T1000 (cell line): ENCODE data around the gene BANF1.

ENCODE experiments used
- DNase-seq: peaks from one replicate; lab custom pipeline; 2025; ENCODE audit warnings: mixed read lengths; lab: John Stamatoyannopoulos, UW

The BANF1 gene, protein sequence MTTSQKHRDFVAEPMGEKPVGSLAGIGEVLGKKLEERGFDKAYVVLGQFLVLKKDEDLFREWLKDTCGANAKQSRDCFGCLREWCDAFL

DNA sequence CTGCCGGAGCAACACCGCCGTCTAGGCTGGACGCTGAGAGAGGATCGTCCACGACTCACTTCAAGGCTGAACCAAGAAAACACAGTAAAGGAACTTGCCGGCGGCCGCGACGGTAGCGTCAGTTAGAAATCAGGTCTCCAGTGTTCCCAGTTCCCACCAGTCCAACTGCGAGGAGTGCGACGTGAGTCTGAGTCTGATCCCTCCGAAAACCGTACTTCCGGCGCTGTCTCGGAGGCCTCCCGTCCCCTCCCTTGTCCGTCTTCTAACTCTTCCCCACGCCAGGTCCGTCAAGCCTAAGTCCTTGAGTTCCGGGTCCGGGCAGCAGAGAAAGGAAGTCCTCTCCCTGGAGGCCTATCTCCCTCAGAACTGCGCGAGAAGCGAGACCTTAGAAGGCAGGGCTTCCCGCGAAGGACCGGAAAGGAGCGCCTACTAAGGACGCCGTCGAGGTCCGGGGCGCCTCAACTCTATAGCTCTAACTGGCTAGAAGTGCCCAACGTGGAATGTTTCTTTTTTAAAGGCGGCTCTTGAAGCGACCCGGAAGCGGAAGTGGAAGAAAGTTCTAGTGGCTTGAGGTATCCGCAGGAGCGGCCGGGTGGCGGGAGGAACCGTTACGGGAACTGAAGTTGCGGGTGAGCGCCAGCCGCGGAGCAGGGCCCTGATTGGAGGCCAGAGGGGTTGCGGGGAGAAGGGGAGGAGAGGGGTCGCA is at the start of gene BANF1, which contains the start of gene EIF1AD:
Gene BANF1, plus strand, starts transcription at position 562 of the 706 bp plus-strand sequence. CDS start 748 bp downstream, outside the sequence.
Gene EIF1AD, minus strand, starts transcription at position 216 of the 706 bp plus-strand sequence. CDS start 1,768 bp downstream, outside the sequence.
- DNase-seq = peak; percentile 96

DNA sequence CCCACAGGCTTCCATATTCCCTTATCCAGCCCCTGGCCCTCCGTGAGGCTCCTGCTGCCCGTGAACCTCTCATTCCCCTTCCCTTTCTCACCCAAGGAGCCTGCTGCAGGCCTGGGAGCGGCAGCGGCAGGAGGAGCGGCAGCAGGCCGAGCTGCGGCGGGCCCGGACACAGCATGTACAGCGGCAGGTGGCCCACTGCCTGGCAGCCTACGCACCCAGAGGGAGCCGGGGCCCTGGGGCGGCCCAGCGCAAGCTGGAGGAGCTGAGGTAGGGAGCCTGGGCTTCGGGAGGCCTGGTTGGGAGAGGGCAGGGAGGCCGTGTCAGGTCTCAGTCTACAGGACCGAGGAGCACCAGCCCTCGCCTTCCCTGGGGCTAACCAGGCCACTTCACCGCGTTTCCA is 48.8 kb upstream of the BANF1 start:
- DNase-seq = no peak

DNA sequence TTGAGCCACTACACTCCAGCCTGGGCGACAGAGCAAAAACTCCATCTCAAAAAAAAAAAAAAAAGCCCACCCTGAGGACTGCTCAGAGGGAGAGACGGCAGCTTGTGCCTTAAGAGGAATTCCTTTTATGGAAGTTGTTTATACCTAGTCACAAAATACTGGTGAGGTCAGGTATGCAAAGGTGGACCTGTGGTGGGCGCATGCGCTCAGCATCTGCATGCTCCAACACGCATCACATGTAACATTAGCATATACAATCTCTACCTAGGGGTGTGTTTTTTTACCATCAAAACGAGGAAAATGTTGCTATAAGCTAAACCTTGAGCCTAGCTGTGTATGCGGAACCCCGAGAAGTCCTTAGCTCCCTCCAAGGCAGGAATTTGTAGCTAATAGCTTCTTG is 47.5 kb upstream of the BANF1 start:
- DNase-seq = no peak

DNA sequence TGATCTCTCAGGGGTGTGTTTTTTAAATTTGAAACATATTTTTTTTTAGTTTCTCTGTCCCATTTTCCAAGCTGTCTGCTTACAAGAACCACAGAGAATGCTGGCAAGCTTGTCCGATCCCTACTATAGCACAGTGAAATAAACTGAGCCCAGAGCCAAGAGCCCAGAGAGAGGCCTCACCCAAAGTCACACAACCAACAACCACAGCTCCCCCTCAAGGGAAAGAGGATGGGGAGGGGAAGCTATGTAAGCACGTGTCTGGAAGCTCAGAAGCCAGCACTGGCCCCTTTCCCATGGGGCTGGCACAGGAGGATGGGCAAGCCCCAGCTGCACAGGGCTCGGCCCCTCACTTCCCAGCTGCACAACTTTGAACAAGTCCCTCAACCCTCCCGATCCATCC is 44.0 kb upstream of the BANF1 start:
- DNase-seq = no peak

DNA sequence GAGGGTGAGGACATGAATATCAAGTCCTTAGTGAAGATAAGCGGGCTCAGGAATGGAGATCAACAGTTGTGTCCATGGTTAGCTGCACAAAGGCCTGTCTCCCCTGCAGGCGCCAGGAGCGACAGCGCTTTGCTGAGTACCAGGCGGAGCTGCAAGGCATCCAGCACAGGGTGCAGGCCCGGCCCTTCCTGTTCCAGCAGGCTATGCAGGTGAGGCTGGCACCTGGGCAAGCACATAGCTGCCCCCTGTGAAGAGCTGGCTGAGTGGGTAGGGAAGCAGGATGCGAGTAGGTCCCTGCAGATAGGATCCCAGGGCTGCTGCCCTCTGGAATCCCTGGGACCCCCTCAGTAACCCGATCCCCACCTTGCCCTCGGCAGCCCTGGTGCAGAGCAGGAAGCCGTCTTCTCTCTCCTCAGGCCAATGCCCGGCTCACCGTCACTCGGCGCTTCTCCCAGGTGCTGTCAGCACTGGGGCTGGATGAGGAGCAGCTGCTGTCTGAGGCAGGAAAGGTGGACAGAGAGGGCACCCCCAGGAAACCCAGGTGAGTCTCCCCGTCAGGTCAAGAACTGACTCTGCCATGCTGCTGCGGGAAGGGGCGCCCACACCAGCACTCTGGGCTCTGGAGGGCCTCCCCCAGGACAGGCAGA is 43.4 kb upstream of the BANF1 start:
- no peak for DNase-seq

DNA sequence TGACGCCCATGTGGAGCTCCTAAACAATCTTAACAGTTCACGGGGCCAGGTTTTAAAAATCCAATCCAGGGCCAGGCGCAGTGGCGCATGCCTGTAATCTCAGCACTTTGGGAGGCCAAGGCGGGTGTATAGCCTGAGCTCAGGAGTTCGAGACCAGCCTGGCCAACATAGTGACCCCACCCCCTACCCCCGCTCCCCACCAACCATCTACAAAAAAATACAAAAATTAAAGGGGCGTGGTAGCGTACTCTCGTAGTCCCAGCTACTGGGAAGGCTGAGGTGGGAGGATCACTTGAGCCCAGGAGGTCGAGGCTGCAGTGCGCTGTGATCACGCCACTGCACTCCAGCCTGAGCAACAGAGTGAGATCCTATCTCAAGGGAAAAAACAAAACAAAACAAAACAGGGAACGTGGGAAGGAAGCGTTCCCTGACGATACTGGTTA is 41.5 kb upstream of the BANF1 start:
- DNase-seq = no peak

DNA sequence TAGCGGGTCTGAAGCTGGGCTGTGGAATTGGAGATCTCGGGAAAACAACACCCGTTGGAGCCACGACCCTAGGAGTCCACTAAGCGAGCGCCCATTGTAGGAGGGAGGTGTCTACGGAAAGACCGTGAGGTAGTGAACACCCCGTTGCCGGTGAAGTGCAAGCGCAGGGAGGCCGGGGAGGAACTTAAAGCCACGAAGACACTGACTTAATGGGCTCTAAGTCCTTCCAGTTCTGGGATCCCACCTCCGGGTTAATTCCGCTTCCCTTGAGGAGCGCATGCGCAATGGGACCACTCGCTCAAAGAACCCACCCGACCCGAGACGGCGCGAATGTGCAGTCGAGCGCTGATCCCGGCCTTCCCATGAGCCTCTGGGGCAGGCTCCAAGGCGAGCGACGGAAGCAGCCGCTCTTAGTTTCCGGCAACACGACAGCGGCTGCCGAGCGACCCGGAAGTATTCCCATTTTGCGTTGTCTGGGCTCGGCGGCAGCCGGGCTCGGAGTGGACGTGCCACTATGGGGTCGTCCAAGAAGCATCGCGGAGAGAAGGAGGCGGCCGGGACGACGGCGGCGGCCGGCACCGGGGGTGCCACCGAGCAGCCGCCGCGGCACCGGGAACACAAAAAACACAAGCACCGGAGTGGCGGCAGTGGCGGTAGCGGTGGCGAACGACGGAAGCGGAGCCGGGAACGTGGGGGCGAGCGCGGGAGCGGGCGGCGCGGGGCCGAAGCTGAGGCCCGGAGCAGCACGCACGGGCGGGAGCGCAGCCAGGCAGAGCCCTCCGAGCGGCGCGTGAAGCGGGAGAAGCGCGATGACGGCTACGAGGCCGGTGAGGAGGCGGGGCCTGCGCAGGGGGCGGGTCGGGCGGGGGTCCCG is 40.8 kb upstream of the BANF1 start, which contains the start of gene SART1:
Gene SART1, plus strand, starts transcription at position 468 of the 874 bp plus-strand sequence. Its CDS starts 47 bp downstream, at position 515.
- DNase-seq = peak; percentile 95

DNA sequence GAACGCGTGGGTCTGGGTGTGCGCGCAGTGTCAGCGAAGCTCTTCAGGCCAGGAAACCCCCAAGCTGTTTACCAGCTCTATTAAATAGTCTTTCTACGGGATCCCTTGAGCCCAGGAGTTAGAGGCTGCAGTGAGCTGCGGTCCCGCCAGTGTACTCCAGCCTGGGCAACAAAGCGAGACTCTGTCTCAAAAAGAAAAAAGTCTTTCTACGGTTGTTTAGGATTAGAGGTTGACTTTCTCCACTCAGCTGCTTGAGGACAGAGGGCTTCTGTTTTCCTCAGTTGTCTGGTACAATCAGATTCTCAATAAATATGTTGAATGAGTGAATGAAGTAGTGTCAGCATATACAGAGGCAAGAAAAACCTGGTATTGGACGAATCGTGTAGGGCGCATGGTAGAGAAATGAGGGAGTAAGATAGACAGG is 40.1 kb upstream of the BANF1 start:
- no peak for DNase-seq

DNA sequence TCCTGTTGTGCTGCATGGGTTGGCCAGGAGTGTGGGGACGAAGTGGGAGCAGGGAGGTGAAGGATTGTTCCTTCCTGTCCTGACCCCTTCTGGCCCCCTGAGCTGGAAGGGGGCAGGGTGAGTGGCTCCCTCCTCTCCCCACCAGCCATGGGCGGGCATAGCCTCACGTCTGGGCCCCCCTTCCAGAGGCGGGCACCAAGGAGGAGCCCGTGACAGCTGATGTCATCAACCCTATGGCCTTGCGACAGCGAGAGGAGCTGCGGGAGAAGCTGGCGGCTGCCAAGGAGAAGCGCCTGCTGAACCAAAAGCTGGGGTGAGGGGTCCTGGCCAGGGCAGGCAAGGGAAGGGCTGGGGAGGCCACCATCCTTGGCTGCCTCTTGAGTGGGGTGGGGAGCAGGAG is 37.4 kb upstream of the BANF1 start:
- no peak for DNase-seq

DNA sequence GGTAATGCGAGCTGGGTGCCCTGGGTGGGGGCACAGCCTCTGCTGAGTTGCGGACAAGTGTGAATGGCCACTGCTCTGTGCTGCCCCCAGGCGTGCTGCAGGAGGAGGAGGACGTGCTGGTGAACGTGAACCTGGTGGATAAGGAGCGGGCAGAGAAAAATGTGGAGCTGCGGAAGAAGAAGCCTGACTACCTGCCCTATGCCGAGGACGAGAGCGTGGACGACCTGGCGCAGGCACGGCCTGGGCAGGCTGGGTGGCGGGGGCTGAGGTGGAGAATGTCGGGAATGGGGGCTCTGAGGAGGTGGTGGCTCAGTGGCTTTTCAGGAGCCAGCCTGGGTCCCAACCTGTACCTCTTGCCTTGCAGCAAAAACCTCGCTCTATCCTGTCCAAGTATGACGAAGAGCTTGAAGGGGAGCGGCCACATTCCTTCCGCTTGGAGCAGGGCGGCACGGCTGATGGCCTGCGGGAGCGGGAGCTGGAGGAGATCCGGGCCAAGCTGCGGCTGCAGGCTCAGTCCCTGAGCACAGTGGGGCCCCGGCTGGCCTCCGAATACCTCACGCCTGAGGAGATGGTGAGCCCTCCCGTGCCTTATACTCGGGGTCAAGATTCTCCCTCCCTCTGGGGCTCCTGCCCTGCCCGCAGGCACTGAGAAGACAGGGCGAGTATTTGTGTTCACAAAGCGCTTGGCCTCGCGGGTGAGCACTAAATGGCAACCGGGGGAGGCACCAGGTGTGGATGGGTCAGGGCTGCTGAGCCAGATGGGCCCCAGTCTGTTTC is 36.1 kb upstream of the BANF1 start:
- DNase-seq = no peak

DNA sequence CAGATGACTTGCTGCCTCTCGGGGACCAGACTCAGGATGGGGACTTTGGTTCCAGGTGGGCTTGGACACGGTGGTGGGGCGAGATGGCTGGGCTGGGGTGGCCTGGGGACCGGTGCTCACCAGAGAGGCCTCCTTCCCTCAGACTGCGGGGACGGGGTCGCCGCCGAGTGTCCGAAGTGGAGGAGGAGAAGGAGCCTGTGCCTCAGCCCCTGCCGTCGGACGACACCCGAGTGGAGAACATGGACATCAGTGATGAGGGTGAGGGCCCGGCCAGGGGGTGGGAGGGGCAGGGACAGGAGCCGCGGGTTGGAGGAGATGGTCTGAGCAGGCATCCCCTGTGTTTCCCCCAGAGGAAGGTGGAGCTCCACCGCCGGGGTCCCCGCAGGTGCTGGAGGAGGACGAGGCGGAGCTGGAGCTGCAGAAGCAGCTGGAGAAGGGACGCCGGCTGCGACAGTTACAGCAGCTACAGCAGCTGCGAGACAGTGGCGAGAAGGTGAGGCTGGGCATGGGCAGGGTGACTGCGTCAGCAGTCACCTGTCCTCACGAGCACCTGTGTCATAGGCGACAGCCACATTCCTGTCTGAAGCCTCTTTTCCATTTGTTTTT is 34.9 kb upstream of the BANF1 start:
- DNase-seq = no peak

DNA sequence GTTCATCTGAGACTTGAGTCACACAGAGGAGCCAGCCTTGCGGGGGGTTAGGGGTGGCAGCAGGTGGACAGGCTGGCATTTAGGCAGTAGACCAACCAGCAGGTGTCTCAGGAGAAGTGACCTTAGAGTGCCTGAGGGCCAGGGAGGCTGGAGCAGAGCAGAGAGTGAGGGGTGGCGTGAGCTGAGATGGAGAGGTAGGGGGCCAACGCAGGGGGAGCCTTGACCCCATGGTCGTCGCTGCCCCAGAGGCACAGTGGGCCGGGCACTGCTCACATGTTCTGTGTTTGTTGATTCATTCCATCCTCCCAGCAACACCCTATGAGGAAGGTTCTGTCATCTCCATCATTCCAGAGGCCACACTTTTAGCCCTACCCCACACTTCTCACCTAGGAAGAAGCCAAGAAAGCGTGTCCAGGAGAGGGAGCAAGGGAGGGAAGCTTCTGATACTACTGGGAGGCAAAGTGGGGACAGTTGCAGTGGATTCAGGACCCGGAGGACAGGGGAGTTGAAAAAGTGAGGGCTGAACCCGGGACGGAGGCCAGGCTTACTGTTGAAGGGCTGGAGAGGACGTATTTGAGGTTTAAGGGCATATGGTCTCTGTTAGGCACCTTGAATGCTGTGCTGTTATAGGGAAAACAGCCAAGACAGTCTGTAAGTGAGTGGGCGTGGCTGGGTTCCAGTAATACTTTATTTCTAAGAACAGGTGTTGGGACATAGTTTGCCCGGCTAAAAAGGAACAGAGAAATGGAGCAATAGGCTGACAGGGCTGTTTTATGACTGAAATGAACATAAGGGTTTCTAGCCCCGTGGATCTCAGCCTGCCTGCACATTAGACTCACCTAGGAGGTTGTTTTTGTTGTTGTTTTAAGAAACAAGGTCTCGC is 33.5 kb upstream of the BANF1 start:
- DNase-seq = no peak

DNA sequence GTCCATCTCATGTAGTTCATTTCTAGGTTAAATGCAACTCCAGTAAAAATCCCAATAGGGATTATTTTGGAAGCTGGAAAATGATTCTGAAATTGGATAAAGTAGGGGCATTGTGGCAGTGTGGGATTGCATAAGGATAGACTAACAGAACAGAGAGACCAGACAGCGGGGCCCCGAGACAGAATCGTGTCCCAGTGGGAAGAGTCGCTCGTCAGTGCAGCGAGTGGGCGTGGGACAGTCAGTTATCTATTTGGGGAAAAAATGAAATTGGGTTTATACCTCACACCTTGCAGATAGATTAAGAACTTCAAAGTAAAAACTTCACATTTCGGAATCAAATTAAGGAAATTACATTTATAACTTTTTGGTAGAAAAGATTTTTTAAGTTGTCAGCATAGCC is 30.2 kb upstream of the BANF1 start:
- DNase-seq = no peak

DNA sequence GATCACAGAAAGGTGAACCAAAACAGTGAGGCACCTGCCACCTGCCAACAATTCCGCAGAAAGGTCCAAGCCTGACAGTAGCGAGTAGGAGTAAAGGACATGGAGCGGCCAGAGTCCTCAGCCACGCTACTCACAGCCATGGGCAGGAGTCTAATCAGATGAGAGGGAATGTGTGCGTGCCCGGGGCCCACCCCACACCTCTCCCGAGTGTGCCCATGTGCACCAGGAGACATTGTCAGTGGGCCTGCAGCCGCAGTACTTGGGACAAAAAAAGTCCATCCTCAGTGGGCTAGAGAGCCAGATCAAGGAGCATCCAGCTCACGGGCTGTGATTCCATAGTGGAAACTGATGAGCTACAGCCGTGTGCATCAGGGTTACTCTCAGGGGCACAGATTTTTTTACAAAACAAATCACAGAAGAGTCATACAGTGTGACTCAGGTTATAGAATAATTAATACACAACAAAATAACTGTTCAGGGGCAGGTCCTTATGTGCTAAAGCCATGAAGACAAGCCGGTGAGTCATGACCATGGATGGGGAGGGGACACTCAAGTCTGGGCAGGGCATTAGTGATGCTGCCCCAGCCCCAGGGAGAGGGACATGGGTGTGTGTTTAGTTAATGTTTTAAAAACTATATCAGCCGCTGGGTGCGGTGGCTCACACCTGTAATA is 28.7 kb upstream of the BANF1 start:
- DNase-seq = peak; percentile 46

DNA sequence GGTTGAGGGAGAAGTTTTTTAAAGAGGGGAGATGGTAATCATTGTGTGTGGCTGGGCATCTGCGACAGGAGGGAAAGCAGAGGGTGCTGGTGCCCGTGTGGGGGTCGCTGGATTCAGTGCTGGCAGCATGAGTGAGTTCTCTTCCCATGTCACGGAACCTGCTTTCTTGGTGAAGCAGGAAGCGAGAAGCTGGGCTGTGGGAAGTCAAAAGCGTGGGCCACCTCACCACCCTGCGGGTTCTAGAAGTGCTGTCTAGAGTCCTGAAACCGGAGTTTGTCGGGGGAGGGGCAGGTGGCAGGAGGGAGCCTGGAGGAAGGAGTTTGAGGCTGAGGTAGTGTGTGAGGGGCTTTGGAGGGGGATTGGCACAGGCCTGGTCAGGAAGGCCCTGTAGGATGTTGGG is 26.5 kb upstream of the BANF1 start:
- DNase-seq = no peak

DNA sequence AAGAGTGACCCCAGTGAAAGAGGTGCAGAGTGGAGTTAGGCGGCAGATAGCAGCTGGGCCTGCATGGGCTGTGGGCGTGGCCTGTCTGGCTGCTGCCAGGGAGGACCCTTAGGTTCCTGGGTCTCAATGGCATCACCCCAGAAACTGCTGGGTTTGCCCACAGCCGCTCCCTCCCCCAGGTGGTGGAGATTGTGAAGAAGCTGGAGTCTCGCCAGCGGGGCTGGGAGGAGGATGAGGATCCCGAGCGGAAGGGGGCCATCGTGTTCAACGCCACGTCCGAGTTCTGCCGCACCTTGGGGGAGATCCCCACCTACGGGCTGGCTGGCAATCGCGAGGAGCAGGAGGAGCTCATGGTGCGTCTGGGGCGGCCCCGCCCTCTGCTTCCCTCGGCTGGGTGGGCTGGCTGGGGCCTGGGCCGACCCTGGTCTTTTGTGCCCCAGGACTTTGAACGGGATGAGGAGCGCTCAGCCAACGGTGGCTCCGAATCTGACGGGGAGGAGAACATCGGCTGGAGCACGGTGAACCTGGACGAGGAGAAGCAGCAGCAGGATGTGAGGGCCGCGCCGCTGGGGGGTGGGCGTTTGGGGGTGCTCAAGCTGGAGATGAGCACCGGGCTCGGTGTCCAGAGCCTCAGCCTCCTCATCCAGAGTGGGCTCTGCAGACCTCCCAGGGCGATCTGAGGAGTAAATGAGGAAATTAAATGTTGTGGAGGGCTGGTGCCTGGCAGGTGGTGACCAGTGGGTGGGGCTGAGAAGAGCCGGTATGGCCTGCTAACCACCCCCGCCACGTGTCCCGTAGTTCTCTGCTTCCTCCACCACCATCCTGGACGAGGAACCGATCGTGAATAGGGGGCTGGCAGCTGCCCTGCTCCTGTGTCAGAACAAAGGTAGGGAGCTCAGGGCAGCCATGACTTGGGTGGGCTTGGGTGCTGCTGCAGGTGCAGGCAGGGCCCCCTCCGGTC is 25.8 kb upstream of the BANF1 start:
- no peak for DNase-seq

DNA sequence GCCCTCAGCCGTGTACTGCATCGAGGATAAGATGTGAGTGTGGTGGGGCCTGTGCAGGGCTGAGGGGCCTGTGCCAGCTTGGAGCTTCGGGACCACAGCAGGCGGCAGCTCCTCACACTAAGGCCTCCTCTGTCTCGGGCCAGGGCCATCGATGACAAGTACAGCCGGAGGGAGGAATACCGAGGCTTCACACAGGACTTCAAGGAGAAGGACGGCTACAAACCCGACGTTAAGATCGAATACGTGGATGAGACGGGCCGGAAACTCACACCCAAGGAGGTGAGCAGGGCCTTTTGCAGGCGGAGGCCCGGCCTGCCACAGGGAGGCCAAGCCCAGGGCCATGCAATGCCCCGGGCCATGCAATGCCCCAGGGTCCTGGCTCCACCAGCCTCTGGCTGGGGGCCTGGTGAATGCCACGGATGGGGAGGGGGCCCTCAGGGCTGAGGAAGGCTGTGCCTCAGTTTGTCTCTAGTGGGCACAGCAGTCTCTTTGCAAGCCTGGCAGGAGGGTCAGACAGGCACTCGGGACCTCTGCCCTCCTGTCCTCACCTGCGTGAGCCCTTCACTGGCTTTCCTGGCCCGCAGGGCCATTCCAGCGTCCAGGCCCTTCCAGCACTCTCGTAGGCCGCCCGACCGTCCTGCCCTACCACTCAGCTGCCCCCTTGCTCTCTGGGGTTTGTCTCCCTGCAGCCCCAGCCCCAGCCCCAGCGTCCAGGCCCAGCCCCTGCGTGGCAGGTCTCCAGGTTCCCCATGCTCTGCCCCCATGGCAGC is 24.5 kb upstream of the BANF1 start:
- DNase-seq = no peak
